ENCODE data around the gene RGS14.
"Not testable (repeated sequence)": the region's sequence is repeated elsewhere in the genome, so short reads cannot be mapped to it uniquely, and the experiment has no call there.

RGS14 gene

DNA sequence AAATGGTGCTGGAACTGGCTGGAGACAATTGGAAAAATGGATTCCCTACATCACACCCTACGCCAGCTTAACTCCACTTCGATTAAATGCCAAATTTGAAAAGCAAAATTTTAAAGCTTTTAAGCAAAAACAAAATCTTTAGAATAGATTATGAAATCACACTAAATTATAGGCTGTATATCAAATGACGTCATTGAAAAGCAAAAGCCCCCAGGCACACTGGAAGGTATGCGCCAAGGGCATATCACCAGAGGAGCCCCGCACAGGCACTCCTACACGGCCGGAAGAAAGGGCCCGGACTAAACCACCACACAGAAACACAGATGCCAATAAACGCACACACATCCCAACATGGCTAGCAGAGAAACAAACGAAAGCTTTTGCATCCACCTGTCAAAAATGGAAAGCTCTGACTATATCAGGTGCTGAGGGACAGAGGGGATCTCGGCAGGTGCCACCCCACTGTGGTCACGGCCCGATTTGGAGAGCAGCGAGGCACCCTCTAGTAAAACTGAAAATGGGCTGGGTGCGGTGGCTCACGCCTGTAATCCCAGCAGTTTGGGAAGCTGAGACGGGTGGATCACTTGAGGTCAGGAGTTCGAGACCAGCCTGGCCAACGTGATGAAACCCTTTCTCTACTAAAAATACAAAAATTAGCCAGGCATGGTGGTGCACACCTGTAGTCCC is 29.0 kb upstream of the RGS14 start:
- DNase-seq (ENCODE audit: low read depth) = no peak

DNA sequence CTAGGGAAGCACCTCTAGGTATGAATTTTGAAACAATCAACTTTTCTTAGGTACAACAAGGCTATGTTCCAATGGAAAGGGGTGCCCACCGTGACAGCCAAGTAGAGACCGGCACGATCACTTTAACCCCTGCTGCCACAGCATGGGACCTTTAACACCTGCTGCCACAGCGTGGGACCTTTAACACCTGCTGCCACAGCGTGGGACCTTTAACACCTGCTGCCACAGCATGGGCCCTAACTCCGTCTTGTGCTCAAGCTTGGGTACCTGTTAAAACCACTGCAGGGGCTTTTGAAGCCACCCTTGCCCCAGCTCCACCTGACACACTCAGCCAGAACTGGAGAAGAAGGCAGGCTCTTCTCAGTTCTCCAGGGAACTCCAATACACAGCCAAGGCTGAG is 27.8 kb upstream of the RGS14 start:
- DNase-seq (ENCODE audit: low read depth) = no peak

- DNase-seq (ENCODE audit: low read depth) = no peak
Observed at GRCh38 chr5:177330991-177331842, 26.5 kb upstream of the RGS14 start.

DNA sequence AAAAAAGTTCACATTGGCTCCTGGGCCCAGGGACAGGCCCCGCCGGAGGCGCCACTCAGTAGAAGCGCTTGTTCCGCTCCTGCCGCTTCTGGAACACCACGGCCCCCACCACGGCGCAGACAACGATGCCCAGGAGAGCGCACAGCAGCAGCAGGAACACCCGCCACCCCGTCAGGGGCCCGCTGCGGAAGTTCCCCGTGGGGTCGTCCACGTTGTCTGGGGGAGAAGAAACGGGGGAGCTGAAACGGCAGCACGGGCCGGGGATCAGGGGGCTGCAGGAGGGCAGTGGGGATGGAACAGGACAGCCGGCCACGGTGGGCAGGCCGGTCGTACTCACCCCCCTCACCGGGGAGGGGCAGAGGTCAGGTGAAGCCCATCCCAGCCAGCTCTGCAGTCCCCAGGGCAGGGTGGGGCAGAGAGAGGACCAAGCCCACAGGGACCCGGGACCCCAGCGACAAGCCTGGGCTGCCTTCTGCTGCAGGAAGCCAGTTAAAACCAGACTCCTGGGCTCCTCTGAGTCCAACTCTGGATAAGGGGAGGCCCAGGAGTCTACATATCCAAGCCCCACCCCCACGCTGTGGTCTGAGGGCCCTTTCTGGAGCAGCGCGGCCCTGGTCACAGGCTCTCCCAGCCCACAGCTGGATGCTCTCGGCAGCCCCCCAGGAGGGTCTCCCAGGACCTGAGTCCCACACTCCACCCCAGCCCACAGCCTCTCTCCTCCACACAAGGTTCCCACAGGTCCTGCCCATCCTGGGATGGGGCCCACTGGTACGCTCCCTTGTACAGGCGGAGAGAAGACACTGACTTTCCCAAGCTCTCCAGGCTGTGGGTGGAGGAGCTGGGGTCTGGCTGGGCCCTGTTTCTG is 25.5 kb upstream of the RGS14 start:
- DNase-seq (ENCODE audit: low read depth) = no peak

DNA sequence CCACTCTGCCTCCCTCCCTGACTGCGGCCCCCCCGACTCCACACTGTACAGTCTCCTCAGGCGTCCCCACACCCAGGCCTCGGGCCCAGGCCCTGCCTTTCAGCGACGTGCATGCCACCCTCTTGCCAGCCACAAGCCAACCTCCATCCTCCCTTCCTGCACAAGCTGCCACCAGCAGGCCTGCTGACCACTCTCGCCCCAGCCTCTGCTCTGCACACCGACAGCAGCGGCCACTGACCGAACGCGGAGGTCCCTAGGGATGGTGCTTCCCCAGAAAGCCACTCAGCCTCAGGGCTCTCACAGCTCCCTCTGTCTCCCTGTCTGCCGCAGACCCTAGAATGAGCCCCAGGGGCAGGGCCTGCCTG is 24.8 kb upstream of the RGS14 start:
- no peak for DNase-seq (ENCODE audit: low read depth)

- no peak for DNase-seq (ENCODE audit: low read depth)
Observed at GRCh38 chr5:177333420-177334154, 24.1 kb upstream of the RGS14 start.

- DNase-seq (ENCODE audit: low read depth) = no peak
Observed at GRCh38 chr5:177334155-177334551, 23.6 kb upstream of the RGS14 start.

- no peak for DNase-seq (ENCODE audit: low read depth)
Observed at GRCh38 chr5:177334781-177335700, 22.7 kb upstream of the RGS14 start.

GRCh38 chr5:177335701-177336065 is 22.0 kb upstream of the RGS14 start:
- DNase-seq (ENCODE audit: low read depth) = no peak

DNA sequence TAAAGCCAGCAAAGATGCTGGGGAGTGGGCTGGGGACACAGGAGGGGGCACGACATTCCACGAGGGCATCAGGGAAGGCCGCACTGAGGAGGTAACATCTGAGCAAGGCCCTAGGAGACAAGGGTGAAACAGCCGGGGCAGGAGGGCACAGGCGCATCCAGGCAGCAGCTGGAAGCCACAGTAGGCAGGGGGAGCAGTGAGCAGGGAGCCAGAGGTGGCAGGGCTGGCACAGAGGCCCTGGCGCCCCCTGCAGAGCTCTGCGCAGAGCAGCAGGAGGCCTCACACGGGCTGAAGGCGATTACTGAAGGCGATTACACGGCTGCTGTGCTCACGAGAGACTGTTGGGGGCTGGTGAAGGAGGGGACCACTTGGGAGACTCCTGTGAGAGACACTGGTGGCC is 21.6 kb upstream of the RGS14 start:
- no peak for DNase-seq (ENCODE audit: low read depth)

DNA sequence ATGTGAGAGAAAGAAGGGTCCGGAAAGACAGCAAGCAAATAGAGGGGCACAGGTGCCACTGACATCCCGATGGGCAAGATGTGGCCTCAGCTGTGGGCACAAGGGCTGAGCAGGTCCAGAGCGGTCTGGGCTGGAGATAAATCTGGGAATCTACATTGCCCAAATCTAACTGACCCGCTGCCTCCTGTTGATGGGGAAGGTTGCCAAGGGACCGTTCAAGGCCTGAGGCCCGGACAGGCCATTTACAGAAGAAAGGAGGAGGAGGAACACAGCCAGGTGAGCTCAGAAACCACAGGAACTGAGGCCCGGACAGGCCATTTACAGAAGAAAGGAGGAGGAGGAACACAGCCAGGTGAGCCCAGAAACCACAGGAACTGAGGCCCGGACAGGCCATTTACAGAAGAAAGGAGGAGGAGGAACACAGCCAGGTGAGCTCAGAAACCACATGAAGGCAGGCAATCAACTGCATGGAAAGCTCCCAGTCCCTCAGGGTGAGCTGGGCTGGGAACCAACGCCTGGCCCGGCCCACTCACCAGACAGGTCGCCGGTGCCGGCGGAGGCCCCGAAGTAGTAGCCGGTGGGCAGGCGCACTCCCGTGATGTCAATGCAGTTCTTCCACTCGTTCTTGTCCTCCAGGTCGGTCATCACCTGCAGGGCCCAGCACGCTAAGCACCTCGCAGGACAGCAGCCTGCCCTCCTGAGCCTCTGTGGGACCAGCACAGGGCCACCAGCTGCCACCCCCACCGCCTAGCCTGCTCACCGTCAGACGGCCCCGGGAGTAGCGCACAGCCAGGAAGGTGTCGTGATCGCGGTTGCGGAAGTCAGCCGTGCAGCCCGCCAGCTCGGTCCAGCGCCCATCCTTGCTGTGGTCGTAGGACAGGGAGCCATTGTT is 20.9 kb upstream of the RGS14 start:
- DNase-seq (ENCODE audit: low read depth) = no peak

DNA sequence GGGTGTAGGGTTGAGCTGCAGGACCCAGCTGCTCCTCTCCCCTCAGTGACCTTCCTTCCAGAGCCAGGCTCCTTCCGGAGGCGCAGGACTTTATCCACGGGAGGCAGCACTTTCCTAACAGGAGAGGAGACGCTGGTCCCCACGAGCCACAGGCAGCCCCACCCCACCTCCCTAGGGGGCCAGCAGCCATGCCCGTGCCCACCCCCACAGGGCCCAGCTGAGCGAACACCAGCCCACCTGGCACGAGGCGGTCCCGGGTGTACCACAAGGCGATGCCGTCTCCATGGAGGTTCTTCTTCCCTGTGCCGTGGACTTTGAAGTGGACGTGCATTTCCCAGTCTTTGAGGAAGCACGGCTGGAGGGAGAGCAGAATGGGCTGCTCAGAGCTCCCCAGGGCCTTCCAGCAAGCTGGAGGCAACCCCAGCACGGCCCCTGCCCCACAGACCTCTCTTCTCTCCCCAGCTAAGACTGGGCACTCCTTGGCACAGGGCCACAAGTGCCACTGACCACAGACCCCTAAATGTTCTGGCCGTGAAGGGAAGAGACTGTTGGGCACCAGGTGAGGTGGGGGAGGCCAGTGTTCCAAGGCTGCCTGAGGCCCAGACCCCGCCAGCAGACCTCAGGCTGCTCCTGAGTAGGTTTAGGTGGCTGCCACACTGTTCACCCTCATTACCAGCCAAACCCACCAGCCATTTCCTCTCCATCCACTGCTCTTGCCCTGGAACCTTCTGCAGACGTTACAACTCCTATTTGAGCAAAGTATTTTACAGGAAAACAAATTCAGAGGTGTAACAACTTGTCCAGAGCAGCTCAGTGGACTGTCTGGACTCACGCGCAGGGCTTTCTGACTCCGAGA is 19.2 kb upstream of the RGS14 start:
- no peak for DNase-seq (ENCODE audit: low read depth)

DNA sequence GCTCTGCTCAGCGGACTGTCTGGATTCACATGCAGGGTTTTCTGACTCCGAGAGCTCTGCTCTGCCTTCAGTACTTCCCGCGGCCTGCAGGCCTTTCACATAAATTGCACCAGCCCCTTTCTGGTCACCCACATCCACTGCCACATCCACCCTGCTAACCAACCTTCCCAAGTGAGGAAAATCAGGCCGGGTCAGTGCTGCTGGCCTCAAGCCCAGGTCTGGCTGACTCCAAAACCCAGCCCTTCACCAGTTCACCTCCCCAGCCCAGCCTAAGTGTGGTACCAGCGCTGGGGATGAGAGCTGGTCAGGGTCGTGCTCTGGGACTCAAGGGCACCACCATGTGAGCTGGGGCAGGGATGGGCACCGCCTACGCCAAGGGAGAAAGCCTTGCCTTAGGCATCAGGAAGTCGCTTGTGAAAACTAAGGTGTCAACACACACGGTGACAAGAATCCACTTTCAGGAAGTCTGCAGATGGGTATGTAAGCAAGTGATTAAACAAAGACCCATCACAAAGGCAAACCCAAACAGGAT is 18.6 kb upstream of the RGS14 start:
- no peak for DNase-seq (ENCODE audit: low read depth)

- DNase-seq (ENCODE audit: low read depth) = not testable (repeated sequence)
Observed at GRCh38 chr5:177343000-177343399, 14.7 kb upstream of the RGS14 start.

GRCh38 chr5:177343777-177344176 is 13.9 kb upstream of the RGS14 start:
- DNase-seq (ENCODE audit: low read depth) = no peak

DNA sequence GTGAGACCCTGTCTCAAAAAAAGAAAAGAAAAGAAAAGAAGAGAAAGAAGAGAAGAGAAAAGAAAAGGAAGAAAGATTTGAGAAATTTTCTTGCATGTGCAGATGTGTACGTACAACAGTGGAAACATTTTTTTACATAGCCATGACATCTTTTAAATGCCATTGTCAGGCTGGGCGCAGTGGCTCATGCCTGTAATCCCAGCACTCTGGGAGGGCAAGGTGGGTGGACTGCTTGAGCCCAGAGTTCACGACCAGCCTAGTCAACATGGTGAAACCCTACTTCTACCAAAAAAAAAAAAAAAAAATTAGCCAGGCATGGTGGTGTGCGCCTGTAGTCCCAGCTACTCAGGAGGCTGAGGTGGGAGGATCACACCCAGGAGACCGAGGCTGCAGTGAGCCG is 12.8 kb upstream of the RGS14 start:
- DNase-seq (ENCODE audit: low read depth) = no peak

DNA sequence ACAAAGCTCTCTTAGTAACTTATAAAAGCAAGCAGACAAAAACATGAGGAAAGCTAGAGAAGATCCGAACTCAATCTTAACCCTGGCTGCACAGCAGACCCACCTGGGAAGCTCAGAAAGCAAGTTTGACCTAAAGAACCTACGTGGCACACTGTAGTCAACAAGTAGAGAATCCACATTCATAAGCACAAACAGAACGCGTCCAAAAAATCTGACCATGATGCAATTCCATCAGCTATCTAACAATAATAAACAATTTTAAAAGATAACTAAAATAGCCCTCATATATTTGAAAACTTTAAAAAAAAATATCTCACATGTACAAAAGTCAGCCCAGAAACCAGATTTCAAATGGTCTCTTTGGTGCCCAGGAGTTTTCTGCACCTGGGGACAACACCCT is 10.9 kb upstream of the RGS14 start:
- no peak for DNase-seq (ENCODE audit: low read depth)

DNA sequence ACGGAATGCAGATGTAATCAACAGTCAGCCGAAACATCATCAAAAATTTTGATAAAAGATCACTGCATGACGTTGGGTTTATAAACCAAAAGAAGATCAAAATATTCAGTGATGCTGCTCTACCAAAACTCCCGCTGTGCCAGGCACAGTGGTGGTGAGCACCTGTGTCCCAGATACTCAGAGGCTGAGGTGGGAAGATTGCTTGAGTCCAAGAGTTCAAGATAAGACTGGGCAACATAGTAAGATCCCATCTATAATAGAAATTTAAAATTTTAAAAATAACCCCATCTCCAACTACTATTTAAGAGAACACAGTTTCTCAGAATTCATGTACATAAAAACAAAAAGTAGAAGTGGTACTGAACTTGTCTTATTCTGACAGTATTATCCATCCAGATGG is 10.0 kb upstream of the RGS14 start:
- DNase-seq (ENCODE audit: low read depth) = no peak

DNA sequence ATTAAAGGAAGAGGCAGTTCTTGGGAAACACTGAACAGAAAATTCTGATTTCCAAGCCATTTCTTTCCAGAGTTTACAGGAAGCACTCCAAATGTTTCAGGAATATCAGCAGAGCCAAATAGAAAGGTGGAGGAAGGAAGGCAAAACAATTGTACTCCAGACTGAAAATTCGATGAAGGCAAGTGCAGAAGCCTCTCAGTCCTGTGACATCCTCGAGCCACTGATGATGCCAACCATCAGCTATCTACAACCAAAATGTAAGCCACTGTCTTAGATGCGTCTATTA is 8.4 kb upstream of the RGS14 start:
- no peak for DNase-seq (ENCODE audit: low read depth)

Data from T-helper 22 cell (primary cell).